Smooth muscle cell (in vitro differentiated cells): ENCODE measurements around the gene MSI2. TPM values are rescaled to one million over a fixed set of nuclear protein-coding genes. Genes with fewer than 3 reads are reported as not detected.

ENCODE experiments used
- DNase-seq: peaks from one replicate; lab custom pipeline; 2025; ENCODE audit not compliant: unreplicated experiment; lab: John Stamatoyannopoulos, UW
- H2AFZ ChIP-seq: fragments of 200-600 bp; sonication (generic); 2 replicates; pipeline ENCODE4 v1.6.0; 2016; ENCODE audit warnings: antibody characterized with exemption, low read depth, mild to moderate bottlenecking
- H3F3A ChIP-seq: fragments of 200-600 bp; sonication (generic); 2 replicates; pipeline ENCODE4 v1.6.0; 2017; ENCODE audit warnings: antibody characterized with exemption, low read depth
- H3K27ac ChIP-seq: fragments of 200-600 bp; sonication (generic); 2 replicates; pipeline ENCODE4 v1.5.1; 2016; ENCODE audit warnings: low read depth, mild to moderate bottlenecking
- H3K27me3 ChIP-seq: fragments of 200-600 bp; sonication (generic); 2 replicates; pipeline ENCODE4 v1.6.1; 2016; ENCODE audit warnings: low read depth, mild to moderate bottlenecking
- H3K36me3 ChIP-seq: fragments of 200-600 bp; sonication (generic); 2 replicates; pipeline ENCODE4 v1.5.1; 2016; ENCODE audit warnings: low read depth
- H3K4me1 ChIP-seq: fragments of 200-600 bp; sonication (generic); 2 replicates; pipeline ENCODE4 v1.5.1; 2016; ENCODE audit warnings: low read depth
- H3K4me2 ChIP-seq: fragments of 200-600 bp; sonication (generic); 2 replicates; pipeline ENCODE4 v1.6.0; 2016; ENCODE audit warnings: mild to moderate bottlenecking
- H3K4me3 ChIP-seq: fragments of 200-600 bp; sonication (generic); 2 replicates; pipeline ENCODE4 v1.5.1; 2016; ENCODE audit warnings: mild to moderate bottlenecking
- H3K79me2 ChIP-seq: fragments of 200-600 bp; sonication (generic); 2 replicates; pipeline ENCODE4 v1.6.0; 2016; ENCODE audit warnings: low read depth, mild to moderate bottlenecking
- H3K9ac ChIP-seq: fragments of 200-600 bp; sonication (generic); 2 replicates; pipeline ENCODE4 v1.6.0; 2016; ENCODE audit warnings: low read depth
- H3K9me3 ChIP-seq: fragments of 200-600 bp; sonication (generic); replicated peaks from 2 replicates; pipeline ENCODE4 v1.5.1; 2016; ENCODE audit warnings: low read depth
- H4K20me1 ChIP-seq: fragments of 200-600 bp; sonication (generic); 2 replicates; pipeline ENCODE4 v1.6.0; 2016; ENCODE audit warnings: low read depth
- WGBS: methylation state at CpG from one replicate; pipeline ENCODE4 v1.1.7; 2016; ENCODE audit warnings: low lambda C conversion rate; 5-methylcytosine and 5-hydroxymethylcytosine counted together
- polyA plus RNA-seq: library from polyadenylated mRNA; unstranded; fragments of >200 nt; fragmentation: Nextera tagmentation; extraction: Ambion mirVana; gene quantifications from 2 replicates; pipeline ENCODE4 v1.2.1, GENCODE V29; 2016
- total RNA-seq: library from RNA; depleted of rRNA; stranded (reverse); fragments of >200 nt; gene quantifications from 2 replicates; pipeline ENCODE4 v1.2.3, GENCODE V29; 2014
- TF ChIP-seq, protein P1 (sequence below): fragments of 200-600 bp; sonication (generic); IDR thresholded peaks from 2 replicates; pipeline ENCODE4 v1.5.1; 2017; ENCODE audit warnings: borderline replicate concordance, mild to moderate bottlenecking, antibody characterized with exemption; ENCODE audit not compliant: insufficient read depth, poor library complexity, severe bottlenecking

Gene MSI2
- total and polyA plus RNA-seq, 2 experiments from 2014 or later: 5.7 to 36.5 TPM

DNA sequence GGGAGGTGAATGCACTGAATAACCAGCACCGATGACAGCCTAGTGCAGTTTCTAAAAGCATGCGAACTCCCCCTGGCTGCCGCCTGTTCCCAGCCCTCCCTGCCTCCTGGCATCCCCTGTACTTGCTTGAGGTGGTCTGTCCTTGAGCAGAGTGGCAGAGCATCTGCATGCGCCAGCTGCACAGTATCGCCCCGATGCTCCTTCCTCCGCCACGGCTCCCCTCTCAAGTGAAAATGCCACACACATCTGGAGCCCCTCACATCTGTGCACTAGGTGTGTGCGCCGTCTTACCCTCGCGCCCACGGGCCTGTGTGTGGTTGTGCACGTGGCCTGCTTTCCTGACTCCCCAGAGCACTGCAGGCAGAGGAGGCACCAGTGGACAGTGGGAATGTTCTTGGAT, 376.9 kb downstream of the MSI2 start:
- 91% methylated on average over 14 of the region's 14 CpGs for WGBS

DNA sequence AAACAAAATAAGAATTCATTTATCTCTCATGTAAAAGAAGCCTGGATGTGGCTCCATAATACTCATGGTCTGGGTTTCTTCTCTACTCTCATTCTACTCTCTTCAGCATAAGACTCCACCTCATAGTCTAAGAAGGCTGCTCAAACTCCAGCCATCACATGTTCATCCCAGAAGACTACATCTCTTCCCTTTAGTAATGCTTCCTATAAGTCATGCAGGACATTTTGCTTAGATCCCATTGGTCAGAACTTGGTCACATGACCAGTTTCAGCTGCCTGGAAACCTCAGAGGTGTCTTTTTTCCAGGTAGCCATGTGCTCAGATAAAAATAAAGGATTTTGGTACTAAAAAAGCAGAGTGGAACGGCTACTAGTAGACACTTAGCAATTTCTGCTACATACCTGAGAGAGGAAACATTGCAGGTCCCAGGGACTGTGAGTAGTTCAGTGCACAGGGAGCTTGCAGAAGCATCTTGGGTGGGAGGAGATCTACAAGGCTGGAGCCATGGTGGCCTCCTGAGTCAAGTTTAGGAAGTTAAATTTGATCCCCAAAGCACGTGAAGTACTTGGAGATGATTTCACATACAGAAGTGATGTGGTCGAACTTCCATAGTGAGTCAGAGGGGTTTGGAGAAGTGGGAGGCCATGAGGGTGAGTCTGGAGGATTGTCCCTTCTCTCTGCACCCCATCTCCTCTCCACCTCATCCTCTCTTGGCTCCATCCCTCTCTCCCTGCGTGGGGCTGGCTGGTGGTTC, 378.6 kb downstream of the MSI2 start:
- H3K4me2 ChIP-seq: no peak overlapping the region
- no peaks in the 10 kb centered on the region for H3F3A ChIP-seq
- no peak overlapping the region for H2AFZ ChIP-seq
- TF ChIP-seq, protein P1, sequence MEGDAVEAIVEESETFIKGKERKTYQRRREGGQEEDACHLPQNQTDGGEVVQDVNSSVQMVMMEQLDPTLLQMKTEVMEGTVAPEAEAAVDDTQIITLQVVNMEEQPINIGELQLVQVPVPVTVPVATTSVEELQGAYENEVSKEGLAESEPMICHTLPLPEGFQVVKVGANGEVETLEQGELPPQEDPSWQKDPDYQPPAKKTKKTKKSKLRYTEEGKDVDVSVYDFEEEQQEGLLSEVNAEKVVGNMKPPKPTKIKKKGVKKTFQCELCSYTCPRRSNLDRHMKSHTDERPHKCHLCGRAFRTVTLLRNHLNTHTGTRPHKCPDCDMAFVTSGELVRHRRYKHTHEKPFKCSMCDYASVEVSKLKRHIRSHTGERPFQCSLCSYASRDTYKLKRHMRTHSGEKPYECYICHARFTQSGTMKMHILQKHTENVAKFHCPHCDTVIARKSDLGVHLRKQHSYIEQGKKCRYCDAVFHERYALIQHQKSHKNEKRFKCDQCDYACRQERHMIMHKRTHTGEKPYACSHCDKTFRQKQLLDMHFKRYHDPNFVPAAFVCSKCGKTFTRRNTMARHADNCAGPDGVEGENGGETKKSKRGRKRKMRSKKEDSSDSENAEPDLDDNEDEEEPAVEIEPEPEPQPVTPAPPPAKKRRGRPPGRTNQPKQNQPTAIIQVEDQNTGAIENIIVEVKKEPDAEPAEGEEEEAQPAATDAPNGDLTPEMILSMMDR: no peak
- H3K79me2 ChIP-seq: no peaks in the 10 kb centered on the region
- H3K27me3 ChIP-seq: no peaks in the 10 kb centered on the region
- H3K27ac ChIP-seq: no peak overlapping the region
- no peaks in the 10 kb centered on the region for H3K9me3 ChIP-seq
- H3K9ac ChIP-seq: no peak overlapping the region
- no peaks in the 10 kb centered on the region for H3K36me3 ChIP-seq
- DNase-seq: no peak
- no peaks in the 10 kb centered on the region for H3K4me1 ChIP-seq
- H4K20me1 ChIP-seq: no peaks in the 10 kb centered on the region
- H3K4me3 ChIP-seq: no peak overlapping the region
- 67% methylated on average over 4 of the region's 4 CpGs for WGBS

More for the DNA sequence above, 376.9 kb downstream of the MSI2 start:
- Histone ChIP-seq H4K20me1 (no peaks in the 10 kb centered on the region), H3K4me1 (no peaks in the 10 kb centered on the region), H3K4me3 (no peak overlapping the region), H3K27me3 (no peaks in the 10 kb centered on the region), H3K27ac (no peak overlapping the region), H2AFZ (no peak overlapping the region), H3K79me2 (no peaks in the 10 kb centered on the region), H3F3A (no peaks in the 10 kb centered on the region), H3K9ac (no peak overlapping the region), H3K36me3 (no peaks in the 10 kb centered on the region), H3K4me2 (no peak overlapping the region), H3K9me3 (no peaks in the 10 kb centered on the region)
- DNase-seq: no peak
- TF ChIP-seq, protein P1: no peak

DNA sequence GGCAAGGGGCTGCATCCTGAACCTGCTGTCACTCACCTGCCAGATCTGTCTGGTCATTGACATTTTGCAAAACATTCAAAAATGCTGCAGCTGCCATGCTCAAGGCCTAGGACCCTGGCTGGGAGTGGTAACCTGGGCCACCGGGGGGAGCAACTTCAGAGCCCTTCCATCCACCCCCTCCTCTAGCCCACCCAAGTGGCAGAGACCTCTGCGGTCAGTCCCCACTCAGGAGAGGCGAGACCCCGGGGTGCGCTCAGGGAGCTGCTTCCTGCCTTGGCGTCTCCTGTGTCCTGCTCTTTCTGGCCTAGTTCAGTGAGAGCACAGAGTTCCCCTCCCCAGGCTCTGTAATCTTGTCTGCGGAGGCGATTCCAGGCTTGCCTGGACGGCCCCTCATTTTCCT, 380.0 kb downstream of the MSI2 start:
- H3K4me1 ChIP-seq: no peaks in the 10 kb centered on the region
- H3F3A ChIP-seq: no peaks in the 10 kb centered on the region
- H3K9ac ChIP-seq: no peak overlapping the region
- H3K4me2 ChIP-seq: no peak overlapping the region
- H3K36me3 ChIP-seq: no peaks in the 10 kb centered on the region
- H3K27me3 ChIP-seq: no peaks in the 10 kb centered on the region
- no peak for DNase-seq
- peak overlapping the region; percentile 35 for H3K27ac ChIP-seq
- TF ChIP-seq, protein P1: no peak
- H3K9me3 ChIP-seq: no peaks in the 10 kb centered on the region
- H3K4me3 ChIP-seq: no peak overlapping the region
- H2AFZ ChIP-seq: no peak overlapping the region
- WGBS: 66% methylated on average over 9 of the region's 9 CpGs
- H4K20me1 ChIP-seq: no peaks in the 10 kb centered on the region
- H3K79me2 ChIP-seq: no peaks in the 10 kb centered on the region

DNA sequence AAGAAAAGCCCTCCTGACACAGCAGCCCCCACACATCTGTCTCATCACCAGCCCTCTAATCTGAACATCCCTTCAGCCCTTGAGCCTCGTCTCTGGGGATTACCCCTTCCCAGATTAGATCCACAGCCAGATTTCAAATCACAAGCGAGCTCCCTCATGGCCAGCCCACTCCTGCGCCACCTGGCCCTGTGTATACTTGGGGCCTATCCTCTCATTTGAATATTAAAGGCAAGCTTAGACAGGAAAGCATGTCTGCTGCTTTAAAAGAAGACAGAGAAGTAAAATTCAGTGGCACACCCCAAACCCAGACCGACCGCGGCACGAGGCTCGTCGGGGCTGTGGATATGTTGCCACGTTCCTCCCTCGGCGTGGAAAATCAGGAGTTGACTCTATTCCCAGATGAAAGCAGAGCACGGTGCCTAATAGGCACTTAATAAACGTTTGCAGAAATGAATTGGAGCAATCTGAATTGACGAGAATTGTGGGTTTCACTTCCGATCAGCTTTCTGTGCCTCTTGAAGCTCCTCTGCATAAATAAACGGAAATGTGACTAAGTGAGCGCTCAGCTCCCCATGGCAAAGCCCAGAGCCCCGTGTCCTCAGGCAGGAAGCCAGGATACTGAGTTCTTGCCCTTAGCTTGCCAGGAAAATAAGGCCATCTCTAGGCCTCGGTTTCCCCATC, 380.8 kb downstream of the MSI2 start:
- H2AFZ ChIP-seq: no peak overlapping the region
- H3K27me3 ChIP-seq: no peaks in the 10 kb centered on the region
- H3K9me3 ChIP-seq: no peaks in the 10 kb centered on the region
- H3K27ac ChIP-seq: no peak overlapping the region
- no peaks in the 10 kb centered on the region for H3K36me3 ChIP-seq
- H3K79me2 ChIP-seq: no peaks in the 10 kb centered on the region
- no peak overlapping the region for H3K4me2 ChIP-seq
- no peak for DNase-seq
- H3K9ac ChIP-seq: no peak overlapping the region
- no peaks in the 10 kb centered on the region for H3K4me1 ChIP-seq
- WGBS: 80% methylated on average over 20 of the region's 20 CpGs
- no peaks in the 10 kb centered on the region for H4K20me1 ChIP-seq
- no peak overlapping the region for H3K4me3 ChIP-seq
- TF ChIP-seq, protein P1: no peak
- no peaks in the 10 kb centered on the region for H3F3A ChIP-seq
